Tibial nerve (tissue), 4 donors: Measurements from ENCODE around the gene GALNT4.

Experiments used
- EP300 ChIP-seq, 2 donors: sonication (generic); formaldehyde crosslinking; IDR thresholded peaks; one replicate each; pipeline ENCODE4 v1.6.1; 2017; ENCODE audit warnings: antibody characterized with exemption in 2 of 2, mild to moderate bottlenecking in 1 of 2
- TF ChIP-seq, protein P1 (sequence below), 5 experiments: fragments of 200-600 bp in 3 of 5; fragments of 450-650 bp in 2 of 5; sonication (generic) in 3 of 5; IDR thresholded peaks; one replicate each; pipeline ENCODE4 v1.5.1; 2016 to 2019; ENCODE audit warnings: antibody characterized with exemption in 5 of 5, mild to moderate bottlenecking in 3 of 5, moderate library complexity in 2 of 5

DNA sequence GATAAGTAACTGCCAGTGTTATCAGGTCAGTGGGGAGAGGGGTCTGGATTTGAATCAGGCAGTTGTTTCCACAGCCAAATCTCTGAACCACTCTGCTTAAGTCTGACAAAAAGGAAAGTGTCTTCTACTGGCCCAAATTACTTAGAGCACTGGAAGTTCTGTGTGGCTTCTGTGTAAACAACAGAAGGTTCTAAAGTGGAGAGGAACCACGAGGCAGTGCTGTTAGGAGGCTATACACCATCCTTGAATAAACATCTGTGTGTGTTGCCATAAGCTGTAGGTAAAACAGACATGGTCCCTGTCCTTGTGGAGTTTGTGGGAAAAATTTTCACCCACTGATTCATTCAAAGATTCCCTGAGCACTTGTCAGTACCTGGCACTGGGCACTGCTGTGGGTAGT is 50.0 kb downstream of the GALNT4 start:
- TF ChIP-seq, protein P1, sequence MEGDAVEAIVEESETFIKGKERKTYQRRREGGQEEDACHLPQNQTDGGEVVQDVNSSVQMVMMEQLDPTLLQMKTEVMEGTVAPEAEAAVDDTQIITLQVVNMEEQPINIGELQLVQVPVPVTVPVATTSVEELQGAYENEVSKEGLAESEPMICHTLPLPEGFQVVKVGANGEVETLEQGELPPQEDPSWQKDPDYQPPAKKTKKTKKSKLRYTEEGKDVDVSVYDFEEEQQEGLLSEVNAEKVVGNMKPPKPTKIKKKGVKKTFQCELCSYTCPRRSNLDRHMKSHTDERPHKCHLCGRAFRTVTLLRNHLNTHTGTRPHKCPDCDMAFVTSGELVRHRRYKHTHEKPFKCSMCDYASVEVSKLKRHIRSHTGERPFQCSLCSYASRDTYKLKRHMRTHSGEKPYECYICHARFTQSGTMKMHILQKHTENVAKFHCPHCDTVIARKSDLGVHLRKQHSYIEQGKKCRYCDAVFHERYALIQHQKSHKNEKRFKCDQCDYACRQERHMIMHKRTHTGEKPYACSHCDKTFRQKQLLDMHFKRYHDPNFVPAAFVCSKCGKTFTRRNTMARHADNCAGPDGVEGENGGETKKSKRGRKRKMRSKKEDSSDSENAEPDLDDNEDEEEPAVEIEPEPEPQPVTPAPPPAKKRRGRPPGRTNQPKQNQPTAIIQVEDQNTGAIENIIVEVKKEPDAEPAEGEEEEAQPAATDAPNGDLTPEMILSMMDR (IDR thresholded peaks at IDR 0.05) = no peak
- TF ChIP-seq EP300 (IDR thresholded peaks at IDR 0.05) = no peak
